Vagina (tissue), 2 donors: ENCODE results near the gene THSD7A. TPM values are rescaled to one million over a fixed set of nuclear protein-coding genes. Genes with fewer than 3 reads are reported as not detected.

Source experiments
- DNase-seq, 2 donors: peaks; one replicate each; pipeline ENCODE4 v3.0.0-alpha.2; 2017; ENCODE audit errors: extremely low spot score in 2 of 2
- H3K27ac ChIP-seq: fragments of 200-600 bp; sonication (generic); one replicate; pipeline ENCODE4 v1.5.1; 2019
- H3K27me3 ChIP-seq: fragments of 200-600 bp; sonication (generic); one replicate; pipeline ENCODE4 v1.5.1; 2019
- H3K36me3 ChIP-seq, 2 donors: fragments of 200-600 bp; sonication (generic); one replicate each; pipeline ENCODE4 v1.5.1; 2017 to 2019
- H3K4me1 ChIP-seq: fragments of 200-600 bp; sonication (generic); one replicate; pipeline ENCODE4 v1.5.1; 2019
- H3K4me3 ChIP-seq, 2 donors: fragments of 200-600 bp; sonication (generic); 1 replicate in 1 of 2; 2 replicates in 1 of 2; pipeline ENCODE4 v1.5.1; 2016 to 2019
- H3K9me3 ChIP-seq: fragments of 200-600 bp; sonication (generic); one replicate; pipeline ENCODE4 v1.5.1; 2019
- POLR2A ChIP-seq, 2 donors: fragments of 450-650 bp; IDR thresholded peaks; one replicate each; pipeline ENCODE4 v1.6.1; 2017; ENCODE audit warnings: antibody characterized with exemption in 2 of 2, mild to moderate bottlenecking in 2 of 2, moderate library complexity in 2 of 2
- POLR2AphosphoS5 ChIP-seq, 2 donors: sonication (generic); formaldehyde crosslinking; IDR thresholded peaks; one replicate each; pipeline ENCODE4 v1.9.0; 2017; ENCODE audit warnings: antibody characterized with exemption in 2 of 2, mild to moderate bottlenecking in 2 of 2, low read depth in 1 of 2; ENCODE audit not compliant: insufficient read depth in 1 of 2
- intact Hi-C: fragments of 100-400 bp; cut with DNase I; formaldehyde crosslinking; loops from one replicate; pipeline ENCODE4 v1.15.1; 2023
- total RNA-seq: library from RNA; depleted of rRNA; stranded (reverse); fragments of >200 nt; gene quantifications from one replicate; pipeline ENCODE4 v1.2.3, GENCODE V29; 2016
- TF ChIP-seq, protein P1 (sequence below), 3 experiments: fragments of 450-650 bp in 2 of 3; fragments of 200-600 bp in 1 of 3; sonication (generic) in 1 of 3; IDR thresholded peaks; one replicate each; pipeline ENCODE4 v1.5.1; 2017 to 2019; ENCODE audit warnings: antibody characterized with exemption in 3 of 3, mild to moderate bottlenecking in 2 of 3, moderate library complexity in 2 of 3

Gene THSD7A
- total RNA-seq, 1 donor from 2014 or later = 9.3 TPM

DNA sequence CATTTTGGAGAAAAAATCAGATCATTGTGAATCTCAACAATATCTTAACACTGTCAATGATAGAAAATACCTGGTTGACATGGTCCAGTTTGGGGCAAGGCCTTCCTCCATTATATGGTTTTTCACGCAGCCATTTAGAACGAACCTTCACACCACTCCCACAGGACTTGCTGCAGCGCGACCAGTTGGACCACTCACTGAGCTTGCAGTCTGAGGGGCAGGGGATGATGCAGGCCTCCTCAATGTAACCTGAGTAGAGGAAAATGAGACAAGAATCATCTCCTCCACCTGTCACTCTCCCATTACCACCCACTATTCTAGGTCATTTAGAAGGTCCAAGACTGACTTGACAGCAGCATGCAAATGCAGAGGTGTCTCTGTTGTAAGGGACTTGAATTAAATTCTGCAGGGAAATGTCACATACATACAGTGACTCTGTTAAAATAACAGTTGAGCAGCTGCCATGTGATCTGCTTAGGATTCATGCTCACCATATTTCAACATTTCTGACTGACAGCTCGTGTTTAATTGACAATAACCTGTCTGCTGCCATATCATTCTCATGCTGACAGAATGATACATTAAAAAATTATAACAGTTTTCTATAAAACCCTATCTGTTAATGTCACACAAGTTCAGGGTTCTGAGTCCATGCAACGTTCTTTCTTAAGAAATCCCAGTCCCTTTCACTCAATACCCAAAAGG lies 403.0 kb downstream of the THSD7A start:
- no peak for DNase-seq
- Histone ChIP-seq H3K36me3 (no peaks in the 10 kb centered on the region), H3K27ac (no peak overlapping the region), H3K4me1 (no peaks in the 10 kb centered on the region), H3K9me3 (no peaks in the 10 kb centered on the region), H3K4me3 (no peak overlapping the region), H3K27me3 (no peaks in the 10 kb centered on the region)
- intact Hi-C loops = no loop called here
- TF ChIP-seq, protein P1, sequence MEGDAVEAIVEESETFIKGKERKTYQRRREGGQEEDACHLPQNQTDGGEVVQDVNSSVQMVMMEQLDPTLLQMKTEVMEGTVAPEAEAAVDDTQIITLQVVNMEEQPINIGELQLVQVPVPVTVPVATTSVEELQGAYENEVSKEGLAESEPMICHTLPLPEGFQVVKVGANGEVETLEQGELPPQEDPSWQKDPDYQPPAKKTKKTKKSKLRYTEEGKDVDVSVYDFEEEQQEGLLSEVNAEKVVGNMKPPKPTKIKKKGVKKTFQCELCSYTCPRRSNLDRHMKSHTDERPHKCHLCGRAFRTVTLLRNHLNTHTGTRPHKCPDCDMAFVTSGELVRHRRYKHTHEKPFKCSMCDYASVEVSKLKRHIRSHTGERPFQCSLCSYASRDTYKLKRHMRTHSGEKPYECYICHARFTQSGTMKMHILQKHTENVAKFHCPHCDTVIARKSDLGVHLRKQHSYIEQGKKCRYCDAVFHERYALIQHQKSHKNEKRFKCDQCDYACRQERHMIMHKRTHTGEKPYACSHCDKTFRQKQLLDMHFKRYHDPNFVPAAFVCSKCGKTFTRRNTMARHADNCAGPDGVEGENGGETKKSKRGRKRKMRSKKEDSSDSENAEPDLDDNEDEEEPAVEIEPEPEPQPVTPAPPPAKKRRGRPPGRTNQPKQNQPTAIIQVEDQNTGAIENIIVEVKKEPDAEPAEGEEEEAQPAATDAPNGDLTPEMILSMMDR (IDR thresholded peaks at IDR 0.05) = no peak
- TF ChIP-seq POLR2AphosphoS5 (IDR thresholded peaks at IDR 0.05; ENCODE audit: insufficient read depth in 1 of 2, low read depth in 1 of 2) = no peak
- TF ChIP-seq POLR2A (IDR thresholded peaks at IDR 0.05) = no peak

DNA sequence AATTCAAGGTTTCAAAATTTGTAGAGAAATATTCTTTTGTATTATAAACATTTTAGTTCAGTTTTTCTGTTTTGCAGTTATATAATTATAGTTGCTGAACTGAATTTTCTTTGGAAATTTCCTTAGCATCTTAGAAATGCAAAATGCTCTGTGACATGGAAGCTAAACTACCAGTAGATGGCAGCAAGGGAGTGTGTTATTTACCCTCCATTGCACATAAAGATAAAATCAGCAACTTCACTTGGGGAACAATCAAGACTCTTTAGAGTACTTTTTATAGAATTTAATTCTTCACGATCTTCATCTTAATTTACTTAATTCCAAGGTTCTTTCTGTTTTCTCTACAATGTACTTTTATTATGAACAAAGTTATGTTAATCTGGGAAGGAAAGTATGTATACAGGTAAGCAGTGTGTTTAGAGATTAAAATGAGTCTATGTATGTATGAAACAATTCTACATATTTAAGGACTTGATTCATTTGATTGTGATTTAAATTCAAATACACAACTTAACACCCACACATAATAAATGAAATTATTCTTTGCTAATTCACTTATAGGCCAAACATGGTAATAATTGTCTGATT lies 404.2 kb downstream of the THSD7A start:
- intact Hi-C loops = no loop called here
- Histone ChIP-seq H3K4me1 (no peaks in the 10 kb centered on the region), H3K36me3 (no peaks in the 10 kb centered on the region), H3K4me3 (no peak overlapping the region), H3K9me3 (no peaks in the 10 kb centered on the region), H3K27ac (no peak overlapping the region), H3K27me3 (no peaks in the 10 kb centered on the region)
- TF ChIP-seq POLR2AphosphoS5 (IDR thresholded peaks at IDR 0.05; ENCODE audit: insufficient read depth in 1 of 2, low read depth in 1 of 2) (no peak), POLR2A (IDR thresholded peaks at IDR 0.05) (no peak)
- TF ChIP-seq, protein P1 (IDR thresholded peaks at IDR 0.05) = peak in 2 of 3 experiments; percentile 47 to 57
- no peak for DNase-seq

DNA sequence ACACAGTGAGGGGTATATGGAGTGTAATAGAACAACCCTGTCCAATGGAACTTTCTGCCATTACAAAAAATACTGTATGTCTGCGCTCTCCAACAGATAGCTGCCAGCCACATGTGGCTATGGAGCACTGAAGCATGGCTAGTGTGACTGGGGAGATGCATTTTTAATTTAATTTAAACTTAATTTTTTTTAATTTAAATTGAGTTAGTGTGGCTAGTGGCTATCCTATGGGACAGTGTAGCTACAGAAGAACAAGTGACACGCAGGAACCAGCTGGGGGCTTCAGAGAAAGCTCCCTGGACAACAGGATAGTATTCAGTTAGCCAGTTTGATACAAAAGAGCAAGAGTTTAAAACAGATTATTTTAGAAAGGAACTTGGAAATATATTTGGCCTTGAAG lies 408.0 kb downstream of the THSD7A start:
- no peak for DNase-seq
- intact Hi-C loops = no loop called here
- H3K27ac ChIP-seq = no peak overlapping the region
- no peak overlapping the region for H3K4me3 ChIP-seq
- TF ChIP-seq POLR2A (IDR thresholded peaks at IDR 0.05) (no peak), POLR2AphosphoS5 (IDR thresholded peaks at IDR 0.05; ENCODE audit: insufficient read depth in 1 of 2, low read depth in 1 of 2) (no peak)
- TF ChIP-seq, protein P1 (IDR thresholded peaks at IDR 0.05) = no peak
- H3K36me3 ChIP-seq = no peaks in the 10 kb centered on the region
- H3K4me1 ChIP-seq = no peaks in the 10 kb centered on the region
- H3K27me3 ChIP-seq = no peaks in the 10 kb centered on the region
- no peaks in the 10 kb centered on the region for H3K9me3 ChIP-seq

DNA sequence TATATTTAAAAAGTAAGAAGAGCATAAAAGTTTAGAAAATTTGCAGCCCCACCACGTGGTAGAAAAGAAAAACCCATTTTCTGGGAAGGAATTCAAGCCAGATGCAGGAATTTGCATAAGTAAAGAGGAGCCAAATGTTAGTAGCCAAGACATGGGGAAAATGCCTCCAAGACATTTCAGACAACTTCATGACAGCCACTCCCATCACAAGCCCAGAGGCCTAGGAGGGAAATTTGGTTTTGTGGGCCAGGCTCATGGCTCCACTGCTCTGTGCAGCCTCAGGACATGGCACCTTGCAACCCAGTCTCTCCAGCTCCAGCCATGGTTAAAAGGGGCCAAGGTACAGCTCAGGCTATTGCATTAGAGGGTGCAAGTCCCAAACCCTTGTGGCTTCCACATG lies 411.9 kb downstream of the THSD7A start:
- H3K4me1 ChIP-seq = no peaks in the 10 kb centered on the region
- no peak overlapping the region for H3K4me3 ChIP-seq
- TF ChIP-seq POLR2AphosphoS5 (IDR thresholded peaks at IDR 0.05; ENCODE audit: insufficient read depth in 1 of 2, low read depth in 1 of 2) = no peak
- no peak for TF ChIP-seq POLR2A (IDR thresholded peaks at IDR 0.05)
- TF ChIP-seq, protein P1 (IDR thresholded peaks at IDR 0.05) = no peak
- no peaks in the 10 kb centered on the region for H3K9me3 ChIP-seq
- no peaks in the 10 kb centered on the region for H3K36me3 ChIP-seq
- DNase-seq = no peak
- H3K27ac ChIP-seq = no peak overlapping the region
- intact Hi-C loops = no loop called here
- no peaks in the 10 kb centered on the region for H3K27me3 ChIP-seq
